ENCODE measurements around the gene SLC25A29. TPM values are rescaled to one million over a fixed set of nuclear protein-coding genes. Genes with fewer than 3 reads are reported as not detected.
A peak's percentile ranks its signal among the peaks of the same experiment; 100 is the strongest.

Gene SLC25A29
- total and polyA plus RNA-seq, 2 donors (not counting 1 experiment from before 2014, with no cell fraction given), result 6.2 to 24.1 TPM

- no peak for TF ChIP-seq CTCF (conservative IDR thresholded peaks at IDR 0.05 in 1 of 2, IDR thresholded peaks at IDR 0.05 in 1 of 2; ENCODE audit: low read depth in 1 of 2, low read length in 2 of 2)
- no peak for TF ChIP-seq EZH2 (IDR thresholded peaks at IDR 0.05; ENCODE audit: low read length, missing control alignments)
- no peaks in the 10 kb centered on the region for H3K9me3 ChIP-seq (ENCODE audit: control insufficient read depth, insufficient read depth, low read depth, low read length)
- peaks cover 5% of the 10 kb centered on the region for H3K36me3 ChIP-seq (ENCODE audit: control insufficient read depth, insufficient read depth, low read length)
- no peak for DNase-seq (ENCODE audit: low read depth in 2 of 2)
- H3K4me1 ChIP-seq (ENCODE audit: control insufficient read depth, extremely low read depth, insufficient read depth, low read length), result peaks cover 4% of the 10 kb centered on the region
- no peaks in the 10 kb centered on the region for H4K20me1 ChIP-seq (ENCODE audit: control insufficient read depth, extremely low read depth, insufficient read depth, low read length)
- no peak overlapping the region for H3K4me2 ChIP-seq (ENCODE audit: extremely low read depth, insufficient read depth, low read length)
- H3K27me3 ChIP-seq (ENCODE audit: control insufficient read depth, insufficient read depth, low read length), result no peaks in the 10 kb centered on the region
- no peak overlapping the region for H3K27ac ChIP-seq (ENCODE audit: insufficient read depth, low read length)
- no peak overlapping the region for H2AFZ ChIP-seq (ENCODE audit: low read length)
- no peak overlapping the region for H3K9ac ChIP-seq (ENCODE audit: insufficient read depth, low read length)
- no peak overlapping the region for H3K4me3 ChIP-seq (replicated peaks in 1 of 4; ENCODE audit: control extremely low read depth in 1 of 4, insufficient read depth in 1 of 4, low read depth in 3 of 4, low read length in 4 of 4)
- H3K79me2 ChIP-seq (ENCODE audit: control insufficient read depth, insufficient read depth, low read length), result no peaks in the 10 kb centered on the region
Measured at GRCh38 chr14:100287202-100287997, 18.8 kb downstream of the SLC25A29 start.

- no peak for DNase-seq (ENCODE audit: low read depth in 2 of 2)
- Histone ChIP-seq H3K4me3 (replicated peaks in 1 of 4; ENCODE audit: control extremely low read depth in 1 of 4, insufficient read depth in 1 of 4, low read depth in 3 of 4, low read length in 4 of 4) (no peak overlapping the region), H3K79me2 (ENCODE audit: control insufficient read depth, insufficient read depth, low read length) (no peaks in the 10 kb centered on the region), H3K27ac (ENCODE audit: insufficient read depth, low read length) (no peak overlapping the region), H2AFZ (ENCODE audit: low read length) (no peak overlapping the region), H4K20me1 (ENCODE audit: control insufficient read depth, extremely low read depth, insufficient read depth, low read length) (no peaks in the 10 kb centered on the region), H3K9ac (ENCODE audit: insufficient read depth, low read length) (no peak overlapping the region), H3K4me2 (ENCODE audit: extremely low read depth, insufficient read depth, low read length) (no peak overlapping the region), H3K4me1 (ENCODE audit: control insufficient read depth, extremely low read depth, insufficient read depth, low read length) (peaks cover 4% of the 10 kb centered on the region), H3K36me3 (ENCODE audit: control insufficient read depth, insufficient read depth, low read length) (peaks cover 4% of the 10 kb centered on the region), H3K9me3 (ENCODE audit: control insufficient read depth, insufficient read depth, low read depth, low read length) (no peaks in the 10 kb centered on the region), H3K27me3 (ENCODE audit: control insufficient read depth, insufficient read depth, low read length) (no peaks in the 10 kb centered on the region)
- no peak for TF ChIP-seq EZH2 (IDR thresholded peaks at IDR 0.05; ENCODE audit: low read length, missing control alignments)
- no peak for TF ChIP-seq CTCF (conservative IDR thresholded peaks at IDR 0.05 in 1 of 2, IDR thresholded peaks at IDR 0.05 in 1 of 2; ENCODE audit: low read depth in 1 of 2, low read length in 2 of 2)
Measured at GRCh38 chr14:100286484-100287191, 19.6 kb downstream of the SLC25A29 start.

GRCh38 chr14:100285913-100286400 lies 20.3 kb downstream of the SLC25A29 start:
- H2AFZ ChIP-seq (ENCODE audit: low read length), result no peak overlapping the region
- no peak for TF ChIP-seq EZH2 (IDR thresholded peaks at IDR 0.05; ENCODE audit: low read length, missing control alignments)
- no peak for TF ChIP-seq CTCF (conservative IDR thresholded peaks at IDR 0.05 in 1 of 2, IDR thresholded peaks at IDR 0.05 in 1 of 2; ENCODE audit: low read depth in 1 of 2, low read length in 2 of 2)

More at GRCh38 chr14:100285913-100286400, 20.3 kb downstream of the SLC25A29 start:
- no peak for DNase-seq (ENCODE audit: low read depth in 2 of 2)
- H3K9me3 ChIP-seq (ENCODE audit: control insufficient read depth, insufficient read depth, low read depth, low read length), result no peaks in the 10 kb centered on the region
- peaks cover 5% of the 10 kb centered on the region for H3K4me1 ChIP-seq (ENCODE audit: control insufficient read depth, extremely low read depth, insufficient read depth, low read length)
- H3K36me3 ChIP-seq (ENCODE audit: control insufficient read depth, insufficient read depth, low read length), result peaks cover 3% of the 10 kb centered on the region
- no peaks in the 10 kb centered on the region for H3K79me2 ChIP-seq (ENCODE audit: control insufficient read depth, insufficient read depth, low read length)
- peak overlapping the region; percentile 24 to 77 (median 72) for H3K4me3 ChIP-seq (replicated peaks in 1 of 4; ENCODE audit: control extremely low read depth in 1 of 4, insufficient read depth in 1 of 4, low read depth in 3 of 4, low read length in 4 of 4)
- no peaks in the 10 kb centered on the region for H4K20me1 ChIP-seq (ENCODE audit: control insufficient read depth, extremely low read depth, insufficient read depth, low read length)
- no peaks in the 10 kb centered on the region for H3K27me3 ChIP-seq (ENCODE audit: control insufficient read depth, insufficient read depth, low read length)
- H3K4me2 ChIP-seq (ENCODE audit: extremely low read depth, insufficient read depth, low read length), result peak overlapping the region; percentile 59
- no peak overlapping the region for H3K27ac ChIP-seq (ENCODE audit: insufficient read depth, low read length)
- H3K9ac ChIP-seq (ENCODE audit: insufficient read depth, low read length), result no peak overlapping the region
